ENCODE measurements around the gene KRT82. TPM values are rescaled to one million over a fixed set of nuclear protein-coding genes. Genes with fewer than 3 reads are reported as not detected.
A peak's percentile ranks its signal among the peaks of the same experiment; 100 is the strongest.

Gene KRT82
- total and polyA plus RNA-seq, 5 donors = not detected

- peak; percentile 42 to 66 for ATAC-seq
- intact Hi-C loops (cut with DNase I) = no loop called here
Measured at GRCh38 chr12:52442600-52443061, 36.5 kb upstream of the KRT82 start.

GRCh38 chr12:52441320-52441911 lies 35.3 kb upstream of the KRT82 start:
- 59% methylated on average over 9 of the region's 9 CpGs for WGBS
- Histone ChIP-seq H3K9me3 (ENCODE audit: control insufficient read depth, low read length) (no peaks in the 10 kb centered on the region), H3K27ac (ENCODE audit: low read length) (no peak overlapping the region), H3K4me1 (ENCODE audit: control insufficient read depth, insufficient read depth, low read length) (no peaks in the 10 kb centered on the region), H3K27me3 (ENCODE audit: control insufficient read depth, insufficient read depth) (no peaks in the 10 kb centered on the region), H3K4me3 (ENCODE audit: low read length) (no peak overlapping the region)
- no peak for DNase-seq
- no peak for ATAC-seq
- intact Hi-C loops (cut with DNase I) = no loop called here

More at GRCh38 chr12:52442600-52443061, 36.5 kb upstream of the KRT82 start:
- no peaks in the 10 kb centered on the region for H3K9me3 ChIP-seq (ENCODE audit: control insufficient read depth, low read length)
- DNase-seq = peak in 1 of 3 donors; percentile 61
- WGBS = 19% methylated on average over 6 of the region's 6 CpGs
- H3K4me1 ChIP-seq (ENCODE audit: control insufficient read depth, insufficient read depth, low read length) = no peaks in the 10 kb centered on the region
- no peak overlapping the region for H3K27ac ChIP-seq (ENCODE audit: low read length)
- no peak overlapping the region for H3K4me3 ChIP-seq (ENCODE audit: low read length)
- H3K27me3 ChIP-seq (ENCODE audit: control insufficient read depth, insufficient read depth) = no peaks in the 10 kb centered on the region

- Histone ChIP-seq H3K4me3 (ENCODE audit: low read length) (no peak overlapping the region), H3K27me3 (ENCODE audit: control insufficient read depth, insufficient read depth) (no peaks in the 10 kb centered on the region), H3K4me1 (ENCODE audit: control insufficient read depth, insufficient read depth, low read length) (no peaks in the 10 kb centered on the region), H3K27ac (ENCODE audit: low read length) (no peak overlapping the region), H3K9me3 (ENCODE audit: control insufficient read depth, low read length) (no peaks in the 10 kb centered on the region)
- DNase-seq (no peak), ATAC-seq (no peak)
- intact Hi-C loops (cut with DNase I) = no loop called here
- 74% methylated on average over 5 of the region's 5 CpGs for WGBS
Measured at GRCh38 chr12:52440821-52441319, 34.7 kb upstream of the KRT82 start.

GRCh38 chr12:52439845-52440244 lies 33.7 kb upstream of the KRT82 start:
- no peak for ATAC-seq
- H3K27ac ChIP-seq (ENCODE audit: low read length) = no peak overlapping the region
- H3K27me3 ChIP-seq (ENCODE audit: control insufficient read depth, insufficient read depth) = no peaks in the 10 kb centered on the region
- no peaks in the 10 kb centered on the region for H3K9me3 ChIP-seq (ENCODE audit: control insufficient read depth, low read length)
- no peaks in the 10 kb centered on the region for H3K4me1 ChIP-seq (ENCODE audit: control insufficient read depth, insufficient read depth, low read length)
- WGBS = 65% methylated on average over 2 of the region's 2 CpGs
- DNase-seq = no peak
- no peak overlapping the region for H3K4me3 ChIP-seq (ENCODE audit: low read length)
- intact Hi-C loops (cut with DNase I) = no loop called here

GRCh38 chr12:52439420-52439819 lies 33.3 kb upstream of the KRT82 start:
- Histone ChIP-seq H3K27ac (ENCODE audit: low read length) (no peak overlapping the region), H3K27me3 (ENCODE audit: control insufficient read depth, insufficient read depth) (no peaks in the 10 kb centered on the region), H3K4me1 (ENCODE audit: control insufficient read depth, insufficient read depth, low read length) (no peaks in the 10 kb centered on the region), H3K4me3 (ENCODE audit: low read length) (no peak overlapping the region), H3K9me3 (ENCODE audit: control insufficient read depth, low read length) (no peaks in the 10 kb centered on the region)
- intact Hi-C loops (cut with DNase I) = no loop called here
- WGBS = 77% methylated on average over 8 of the region's 8 CpGs
- no peak for ATAC-seq
- no peak for DNase-seq

GRCh38 chr12:52438305-52439301 lies 32.5 kb upstream of the KRT82 start:
- 86% methylated on average over 8 of the region's 8 CpGs for WGBS
- Histone ChIP-seq H3K27ac (ENCODE audit: low read length) (no peak overlapping the region), H3K9me3 (ENCODE audit: control insufficient read depth, low read length) (no peaks in the 10 kb centered on the region), H3K4me1 (ENCODE audit: control insufficient read depth, insufficient read depth, low read length) (no peaks in the 10 kb centered on the region), H3K27me3 (ENCODE audit: control insufficient read depth, insufficient read depth) (no peaks in the 10 kb centered on the region), H3K4me3 (ENCODE audit: low read length) (no peak overlapping the region)
- no peak for DNase-seq
- no peak for ATAC-seq
- intact Hi-C loops (cut with DNase I) = no loop called here

- no peak overlapping the region for H3K27ac ChIP-seq (ENCODE audit: low read length)
- H3K27me3 ChIP-seq (ENCODE audit: control insufficient read depth, insufficient read depth) = no peaks in the 10 kb centered on the region
- no peak overlapping the region for H3K4me3 ChIP-seq (ENCODE audit: low read length)
- H3K9me3 ChIP-seq (ENCODE audit: control insufficient read depth, low read length) = no peaks in the 10 kb centered on the region
- no peak for DNase-seq
- H3K4me1 ChIP-seq (ENCODE audit: control insufficient read depth, insufficient read depth, low read length) = no peaks in the 10 kb centered on the region
- intact Hi-C loops (cut with DNase I) = no loop called here
- WGBS = 72% methylated on average over 9 of the region's 9 CpGs
- peak in 1 of 2 donors; percentile 3 for ATAC-seq
Measured at GRCh38 chr12:52437508-52437907, 31.4 kb upstream of the KRT82 start.

GRCh38 chr12:52436828-52437474 lies 30.8 kb upstream of the KRT82 start:
- Histone ChIP-seq H3K27me3 (ENCODE audit: control insufficient read depth, insufficient read depth) (no peaks in the 10 kb centered on the region), H3K9me3 (ENCODE audit: control insufficient read depth, low read length) (no peaks in the 10 kb centered on the region), H3K27ac (ENCODE audit: low read length) (no peak overlapping the region), H3K4me1 (ENCODE audit: control insufficient read depth, insufficient read depth, low read length) (no peaks in the 10 kb centered on the region), H3K4me3 (ENCODE audit: low read length) (no peak overlapping the region)
- ATAC-seq = peak in 1 of 2 donors; percentile 32
- no peak for DNase-seq
- 64% methylated on average over 9 of the region's 9 CpGs for WGBS
- intact Hi-C loops (cut with DNase I) = no loop called here

GRCh38 chr12:52436000-52436827 lies 30.1 kb upstream of the KRT82 start:
- intact Hi-C loops (cut with DNase I) = no loop called here
- DNase-seq = peak in 2 of 3 donors; percentile 59 to 78
- no peak overlapping the region for H3K27ac ChIP-seq (ENCODE audit: low read length)
- ATAC-seq = peak; percentile 73 to 92
- no peaks in the 10 kb centered on the region for H3K4me1 ChIP-seq (ENCODE audit: control insufficient read depth, insufficient read depth, low read length)
- H3K9me3 ChIP-seq (ENCODE audit: control insufficient read depth, low read length) = no peaks in the 10 kb centered on the region
- no peaks in the 10 kb centered on the region for H3K27me3 ChIP-seq (ENCODE audit: control insufficient read depth, insufficient read depth)
- 52% methylated on average over 9 of the region's 9 CpGs for WGBS
- no peak overlapping the region for H3K4me3 ChIP-seq (ENCODE audit: low read length)

GRCh38 chr12:52435659-52435999 lies 29.5 kb upstream of the KRT82 start:
- WGBS = 79% methylated on average over 6 of the region's 6 CpGs
- Histone ChIP-seq H3K4me1 (ENCODE audit: control insufficient read depth, insufficient read depth, low read length) (no peaks in the 10 kb centered on the region), H3K4me3 (ENCODE audit: low read length) (no peak overlapping the region), H3K27me3 (ENCODE audit: control insufficient read depth, insufficient read depth) (no peaks in the 10 kb centered on the region), H3K9me3 (ENCODE audit: control insufficient read depth, low read length) (no peaks in the 10 kb centered on the region), H3K27ac (ENCODE audit: low read length) (no peak overlapping the region)
- ATAC-seq (no peak), DNase-seq (no peak)
- intact Hi-C loops (cut with DNase I) = no loop called here
